IPS DF 4.7 (cell line): ENCODE results near the gene ME2.
"Not testable (repeated sequence)": the region's sequence is repeated elsewhere in the genome, so short reads cannot be mapped to it uniquely, and the experiment has no call there.

ENCODE experiments used
- DNase-seq: peaks from one replicate; pipeline ENCODE4 v3.0.0-alpha.2; 2013; ENCODE audit warnings: low spot score; ENCODE audit errors: extremely low read depth

Gene ME2

DNA sequence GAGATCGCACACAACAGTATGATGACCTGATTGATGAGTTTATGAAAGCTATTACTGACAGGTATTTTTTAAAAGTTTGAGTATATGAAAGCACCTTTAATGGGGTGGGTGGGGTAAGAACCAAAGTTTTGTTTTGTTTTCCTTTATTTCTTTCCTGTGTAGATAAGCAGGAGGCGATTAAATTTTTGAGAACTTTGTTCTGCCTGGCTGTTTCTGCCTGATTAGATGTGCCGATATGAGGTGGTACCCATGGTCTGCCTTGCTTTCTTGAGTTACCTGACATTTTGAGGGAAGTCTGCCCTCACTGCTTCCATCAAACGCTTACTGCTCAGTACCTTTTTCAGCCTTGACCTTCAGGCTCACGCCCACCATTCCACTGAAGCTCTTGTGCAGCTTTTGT, 39.2 kb downstream of the ME2 start:
- no peak for DNase-seq

DNA sequence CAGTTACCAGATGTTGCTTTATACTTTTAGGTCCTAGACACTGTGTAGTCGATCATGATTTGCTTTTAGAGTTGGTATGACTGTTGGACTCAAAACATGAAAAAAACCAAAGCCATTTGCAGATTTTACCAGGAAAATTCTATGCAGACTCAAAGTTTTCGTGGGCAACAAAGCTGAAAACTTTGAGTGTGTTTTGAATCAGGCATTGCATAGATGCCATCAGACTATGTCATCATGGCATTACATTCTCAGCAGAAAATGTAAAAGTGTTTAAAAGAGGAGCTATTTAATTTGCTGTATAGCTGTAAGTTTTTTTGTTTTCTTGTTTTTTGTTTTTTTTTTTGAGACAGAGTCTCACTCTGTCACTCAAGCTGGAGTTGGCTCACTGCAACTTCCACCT, 45.5 kb downstream of the ME2 start:
- DNase-seq = no peak

DNA sequence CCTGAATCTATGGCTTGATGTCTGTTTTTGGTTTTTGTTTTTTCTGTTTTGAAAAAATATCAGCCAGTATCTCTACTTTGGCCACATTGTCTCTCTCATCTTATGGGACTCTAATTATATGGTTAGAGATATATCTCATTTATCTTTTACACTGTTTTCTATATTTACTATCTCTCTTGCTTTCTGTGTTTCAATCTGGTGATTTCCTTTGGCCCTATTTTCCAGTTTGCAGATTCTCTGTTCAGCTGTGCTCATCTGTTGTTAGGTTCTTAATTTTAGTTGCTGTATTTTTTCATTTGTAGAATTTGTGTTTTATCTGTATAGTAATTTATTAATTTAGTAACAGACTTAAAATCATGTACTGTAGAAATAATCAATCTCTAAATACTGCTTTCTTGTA, 47.6 kb downstream of the ME2 start:
- no peak for DNase-seq

DNA sequence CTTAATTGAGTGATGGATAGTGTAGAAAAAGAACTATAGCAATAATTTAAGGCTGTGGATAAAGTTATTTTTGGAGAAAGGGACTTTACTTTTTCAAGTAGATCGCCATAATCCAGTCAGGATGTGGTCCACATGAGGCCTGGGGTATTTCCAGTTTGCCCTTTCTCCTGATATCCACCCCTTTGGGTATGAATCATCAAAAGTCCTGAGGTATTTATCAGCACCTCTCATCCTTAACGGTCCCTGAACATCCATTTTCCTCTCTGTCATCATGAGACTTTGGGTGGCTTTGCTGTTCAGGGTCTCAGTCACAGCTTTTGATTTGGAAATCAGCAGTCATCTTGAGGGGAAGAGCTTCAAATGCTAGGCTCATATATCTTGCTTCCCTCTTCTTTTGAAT, 49.6 kb downstream of the ME2 start:
- no peak for DNase-seq

DNA sequence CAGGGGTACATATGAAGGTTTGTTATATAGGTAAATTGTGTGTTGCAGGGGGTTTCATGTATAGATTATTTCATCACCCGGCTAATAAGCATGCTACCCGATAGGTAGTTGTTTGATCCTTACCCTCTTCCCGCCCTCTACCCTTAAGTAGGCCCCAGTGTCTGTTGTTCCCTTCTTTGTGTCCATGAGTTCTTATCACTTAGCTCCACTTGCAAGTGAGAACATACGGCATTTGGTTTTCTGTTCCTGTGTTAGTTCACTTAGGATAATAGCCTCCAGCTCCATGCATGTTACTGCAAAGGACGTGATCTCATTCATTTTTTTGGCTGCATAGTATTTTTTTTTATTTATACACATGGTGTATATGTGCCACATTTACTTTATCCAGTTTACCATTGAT, 54.8 kb downstream of the ME2 start:
- DNase-seq = no peak

DNA sequence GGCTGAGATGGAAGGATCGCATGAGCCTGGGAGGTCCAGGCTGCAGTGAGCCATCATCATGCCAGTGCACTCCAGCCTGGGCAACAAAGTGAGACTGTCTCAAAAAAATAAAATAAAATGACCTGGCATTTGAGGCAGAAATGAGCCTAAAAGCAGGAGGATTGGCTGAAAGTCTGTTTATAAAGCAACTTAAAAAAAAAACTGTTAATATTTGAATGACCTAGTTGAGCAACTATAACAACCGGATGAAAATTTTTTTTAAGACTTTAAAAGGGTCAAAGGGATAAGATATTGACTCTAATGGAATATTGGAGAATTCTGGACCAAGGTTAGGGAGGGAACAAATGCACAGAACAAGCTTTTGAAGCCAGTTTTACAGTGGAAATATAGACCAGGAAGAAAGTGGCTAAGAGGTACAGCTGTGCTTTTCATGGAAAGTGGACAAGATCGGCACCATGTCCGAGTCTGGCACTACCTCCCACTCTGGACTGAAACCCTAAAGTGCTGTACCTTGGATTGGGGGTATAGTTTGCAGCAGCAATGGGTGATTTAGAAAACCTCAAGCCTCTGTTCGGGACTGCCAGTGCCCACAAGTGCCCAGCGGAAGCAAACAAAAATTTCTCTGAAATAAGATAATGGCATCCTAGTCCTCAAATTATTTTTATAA, 55.8 kb downstream of the ME2 start:
- no peak for DNase-seq

DNA sequence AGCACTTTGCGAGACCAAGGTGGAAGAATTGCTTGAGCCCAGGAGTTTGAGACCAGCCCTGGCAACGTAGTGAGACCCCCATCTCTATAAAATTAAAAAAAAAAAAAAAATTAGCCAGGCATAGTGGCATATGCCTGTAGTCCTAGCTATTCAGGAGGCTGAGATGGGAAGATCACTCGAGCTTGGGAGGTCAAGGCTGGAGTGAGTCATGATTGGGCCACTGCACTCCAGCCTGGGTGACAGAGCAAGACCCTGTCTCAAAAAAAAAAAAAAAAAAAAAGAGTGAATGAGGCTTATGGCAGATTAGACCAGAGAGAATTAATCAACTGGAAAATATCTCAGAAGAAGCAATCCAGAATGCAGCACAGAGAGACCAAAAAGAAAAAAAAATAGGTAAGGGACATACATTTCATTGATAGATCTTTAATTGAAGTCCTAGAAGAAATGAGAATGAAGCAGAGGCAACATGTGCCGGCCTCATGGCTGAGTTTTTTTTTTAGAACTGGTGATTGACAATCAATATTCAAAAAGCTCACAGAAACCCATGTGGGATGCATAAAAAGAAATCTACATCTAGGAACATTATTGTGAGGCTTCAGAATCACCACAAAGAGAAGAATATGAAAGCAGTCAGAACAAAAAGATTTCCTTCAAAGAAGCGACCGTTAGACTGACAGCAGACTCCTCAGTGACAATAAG, 56.7 kb downstream of the ME2 start:
- no peak for DNase-seq

DNA sequence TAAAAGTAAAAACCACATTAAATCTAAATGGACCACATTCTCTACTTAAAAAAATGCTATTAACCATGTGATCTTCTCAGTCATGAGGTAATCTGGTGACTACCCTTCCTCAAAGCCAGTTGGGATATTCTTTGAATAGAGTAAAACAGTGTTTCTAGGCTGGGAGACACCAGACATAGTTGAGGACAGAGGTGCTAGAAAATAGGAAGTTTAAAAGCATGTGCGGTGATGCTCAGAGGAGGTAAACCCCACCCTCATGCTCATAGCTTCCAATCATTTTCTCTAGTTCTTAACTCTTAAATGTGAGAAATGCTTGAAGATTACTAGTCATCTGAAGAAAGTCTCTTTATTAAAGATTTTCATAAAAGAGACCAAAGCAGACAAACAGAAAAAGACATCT, 58.3 kb downstream of the ME2 start:
- DNase-seq = no peak

DNA sequence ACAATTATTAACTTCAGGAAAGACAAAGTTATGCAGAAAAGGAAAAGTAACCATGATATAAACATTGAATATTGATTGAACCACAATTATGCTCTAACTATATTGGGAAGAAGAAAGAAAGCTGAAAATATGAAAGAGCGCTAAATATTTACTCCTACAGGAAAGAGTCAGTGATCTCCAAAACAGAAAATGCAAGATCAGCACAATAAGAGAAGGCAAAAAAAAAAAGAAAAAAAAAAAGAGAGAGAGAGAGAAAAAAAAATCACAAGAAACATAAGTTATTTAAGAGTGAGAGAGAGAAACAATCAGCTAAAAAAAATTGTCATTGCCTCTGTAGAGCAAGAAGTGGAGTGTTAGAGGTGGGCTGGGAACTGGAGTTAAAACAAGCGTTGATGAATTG, 60.0 kb downstream of the ME2 start:
- DNase-seq = no peak

DNA sequence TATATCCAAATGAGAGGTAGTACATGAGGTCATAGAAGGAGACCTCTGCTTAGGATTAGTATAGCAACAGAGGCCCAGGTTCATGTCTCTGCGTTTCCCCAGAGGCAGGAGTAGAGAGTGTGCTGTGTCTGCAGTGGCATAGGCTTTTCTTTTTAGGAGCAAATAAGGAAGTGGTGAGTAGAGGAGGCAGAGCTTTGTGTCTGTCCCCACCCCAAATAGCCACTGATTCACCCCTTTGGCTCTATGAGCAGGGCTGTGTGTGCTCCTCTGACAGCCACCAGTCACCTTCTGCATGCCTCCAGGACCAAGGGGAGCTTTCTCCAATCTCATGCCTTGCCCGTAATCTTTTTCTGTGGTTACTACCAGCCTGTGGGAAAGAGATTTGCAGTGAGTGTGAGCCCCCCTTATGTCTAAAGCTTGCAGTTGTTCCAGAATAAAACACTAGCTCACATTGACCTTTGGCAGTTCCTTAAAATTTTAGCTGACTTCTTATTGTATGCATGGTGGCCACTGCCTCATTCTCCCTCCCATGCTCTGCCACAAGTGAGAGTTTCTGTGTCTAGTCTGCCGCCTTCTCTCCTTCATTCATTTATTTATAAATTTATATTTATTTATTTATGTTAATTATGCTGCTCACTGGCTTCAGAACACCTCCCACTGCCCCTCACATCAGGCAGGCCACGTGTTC, 65.5 kb downstream of the ME2 start:
- DNase-seq = no peak

DNA sequence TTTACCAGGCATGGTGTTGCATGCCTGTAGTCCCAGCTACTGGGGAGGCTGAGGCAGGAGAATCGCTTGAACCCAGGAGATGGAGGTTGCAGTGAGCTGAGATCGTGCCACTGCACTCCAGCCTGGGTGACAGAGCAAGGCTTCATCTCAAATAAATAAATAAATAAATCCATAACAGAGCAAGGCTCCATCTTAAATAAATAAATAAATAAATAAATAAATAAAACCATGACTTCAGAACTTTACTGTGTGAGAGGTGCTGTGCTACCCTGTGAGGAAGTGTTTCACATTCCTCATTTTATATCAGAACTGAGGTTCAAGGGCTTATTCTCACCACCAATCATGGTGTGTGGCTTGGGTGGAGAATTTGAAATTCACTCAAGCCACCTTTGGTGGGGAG, 67.0 kb downstream of the ME2 start:
- not testable (repeated sequence) for DNase-seq

DNA sequence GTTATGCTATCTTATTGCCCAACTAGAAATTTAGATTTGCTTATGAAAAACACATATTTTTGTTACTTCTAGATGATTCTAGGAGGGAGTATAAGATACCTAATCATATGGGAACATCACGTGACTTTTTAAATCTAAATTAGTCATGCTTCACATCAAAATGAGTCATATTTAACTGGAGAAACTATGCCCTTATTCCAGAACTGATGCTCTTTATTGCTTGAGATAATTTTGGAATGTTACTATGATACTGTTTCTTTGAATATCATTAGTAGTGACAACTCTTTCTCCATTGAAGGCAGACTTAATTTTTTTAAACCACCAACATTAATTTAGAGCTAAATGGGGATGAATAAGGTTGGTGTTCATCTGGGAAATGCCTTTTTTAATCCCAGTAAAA, 69.0 kb downstream of the ME2 start:
- DNase-seq = no peak

DNA sequence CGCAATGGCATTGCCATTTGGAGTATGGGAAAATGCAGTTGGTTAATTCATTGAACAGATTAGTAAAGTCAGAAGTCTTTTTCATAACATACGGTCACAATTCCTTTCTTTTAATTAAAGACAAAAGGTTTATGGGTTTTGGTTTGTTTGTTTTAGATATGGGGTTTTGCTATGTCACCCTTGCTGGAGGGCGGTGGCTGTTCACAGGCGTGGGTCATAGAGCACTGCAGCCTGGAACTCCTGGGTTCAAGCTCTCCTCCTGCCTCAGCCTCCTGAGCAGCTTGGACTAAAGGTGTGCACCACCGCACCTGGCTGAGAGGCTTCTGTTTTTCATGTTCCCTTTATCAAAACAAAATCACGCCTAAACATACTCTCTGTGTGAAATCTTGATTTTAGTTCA, 70.3 kb downstream of the ME2 start:
- DNase-seq = no peak

DNA sequence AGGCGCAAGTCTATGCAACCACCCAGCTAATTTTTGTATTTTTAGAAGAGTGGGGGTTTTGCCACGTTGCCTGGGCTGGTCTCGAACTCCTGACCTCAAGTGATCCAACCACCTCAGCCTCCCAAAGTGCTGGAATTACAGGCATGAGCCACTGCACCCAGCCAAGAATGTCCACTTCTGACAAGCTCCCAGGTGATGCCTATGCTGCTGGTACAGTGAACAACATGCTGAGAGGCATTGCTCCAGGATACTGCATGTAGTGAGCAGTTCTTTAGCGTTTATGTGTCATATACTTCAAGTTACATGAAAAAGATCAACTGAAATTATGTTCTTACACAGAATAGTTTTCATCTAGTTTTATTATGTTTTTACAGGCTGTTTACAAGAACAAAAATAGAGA, 71.7 kb downstream of the ME2 start:
- no peak for DNase-seq

DNA sequence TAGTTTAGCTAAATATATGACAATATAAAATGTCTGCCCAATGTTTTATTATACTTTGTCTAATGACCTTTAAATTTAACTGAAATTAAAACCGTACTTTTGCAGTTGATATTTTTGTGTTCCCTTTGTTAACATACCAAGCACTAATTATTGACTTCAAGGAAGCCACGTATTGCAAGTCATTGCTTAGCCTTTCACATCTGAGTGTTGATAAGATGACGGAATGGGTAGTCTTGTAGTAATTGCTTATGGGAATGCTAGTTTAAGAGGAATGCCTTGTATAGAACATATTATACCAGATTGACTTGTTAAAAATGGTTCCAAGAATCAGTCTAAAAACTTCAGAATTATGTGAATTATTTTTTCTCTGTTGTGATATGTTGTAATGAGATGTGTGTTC, 74.9 kb downstream of the ME2 start:
- no peak for DNase-seq

DNA sequence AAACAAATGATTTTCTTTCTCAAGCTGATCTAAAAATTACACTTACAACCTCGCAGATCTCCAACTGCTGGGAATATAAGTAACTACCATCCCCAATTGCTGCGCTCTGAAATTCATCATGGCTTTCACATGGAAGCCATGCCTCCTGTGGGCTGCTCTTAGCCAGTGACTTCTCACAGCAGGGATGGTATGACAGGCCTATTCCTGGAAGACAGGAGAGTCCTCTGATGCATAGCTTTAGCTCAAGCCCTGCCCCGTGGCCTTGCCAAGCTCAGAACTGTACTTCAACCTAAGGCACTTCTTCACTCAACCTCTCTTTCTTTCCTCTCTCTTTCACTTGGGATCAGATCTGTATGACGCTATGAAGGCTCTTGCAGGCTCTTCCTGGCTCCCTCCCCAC, 76.3 kb downstream of the ME2 start:
- DNase-seq = no peak

DNA sequence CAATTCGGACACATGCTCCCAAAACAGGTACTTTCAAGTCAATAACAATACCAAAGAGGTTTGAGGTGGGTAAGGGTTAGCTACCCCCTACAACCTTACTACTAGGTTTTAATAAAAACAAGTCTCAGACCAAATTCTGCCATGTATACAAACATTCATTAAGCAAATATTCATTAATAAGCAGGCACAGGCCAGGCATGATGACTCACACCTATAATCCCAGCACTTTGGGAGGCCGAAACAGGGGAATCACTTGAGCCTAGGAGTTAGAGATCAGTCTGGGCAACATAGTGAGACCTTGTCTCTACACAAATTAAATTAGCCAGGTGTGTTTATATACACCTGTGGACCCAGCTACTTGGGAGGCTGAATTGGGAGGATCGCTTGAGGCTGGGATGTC, 77.2 kb downstream of the ME2 start:
- DNase-seq = no peak

DNA sequence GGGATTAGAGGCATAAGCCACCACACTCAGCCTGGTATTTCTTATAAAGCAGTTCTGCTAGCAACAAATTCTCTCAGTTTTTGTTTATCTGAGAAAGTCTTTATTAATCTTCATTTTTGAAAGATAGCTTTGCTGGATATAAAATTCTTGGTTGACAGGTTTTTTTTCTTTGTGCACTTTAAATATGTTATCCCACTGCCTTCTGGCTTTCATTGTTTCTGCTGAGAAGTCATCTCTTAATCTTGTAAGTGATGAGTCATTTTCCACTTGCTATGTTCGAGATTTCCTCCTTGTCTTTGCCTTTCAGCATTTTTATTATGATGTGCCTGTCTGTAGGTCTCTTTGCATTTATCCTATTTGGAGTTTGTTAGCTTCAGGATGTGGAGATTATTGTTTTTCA, 83.1 kb downstream of the ME2 start:
- no peak for DNase-seq

DNA sequence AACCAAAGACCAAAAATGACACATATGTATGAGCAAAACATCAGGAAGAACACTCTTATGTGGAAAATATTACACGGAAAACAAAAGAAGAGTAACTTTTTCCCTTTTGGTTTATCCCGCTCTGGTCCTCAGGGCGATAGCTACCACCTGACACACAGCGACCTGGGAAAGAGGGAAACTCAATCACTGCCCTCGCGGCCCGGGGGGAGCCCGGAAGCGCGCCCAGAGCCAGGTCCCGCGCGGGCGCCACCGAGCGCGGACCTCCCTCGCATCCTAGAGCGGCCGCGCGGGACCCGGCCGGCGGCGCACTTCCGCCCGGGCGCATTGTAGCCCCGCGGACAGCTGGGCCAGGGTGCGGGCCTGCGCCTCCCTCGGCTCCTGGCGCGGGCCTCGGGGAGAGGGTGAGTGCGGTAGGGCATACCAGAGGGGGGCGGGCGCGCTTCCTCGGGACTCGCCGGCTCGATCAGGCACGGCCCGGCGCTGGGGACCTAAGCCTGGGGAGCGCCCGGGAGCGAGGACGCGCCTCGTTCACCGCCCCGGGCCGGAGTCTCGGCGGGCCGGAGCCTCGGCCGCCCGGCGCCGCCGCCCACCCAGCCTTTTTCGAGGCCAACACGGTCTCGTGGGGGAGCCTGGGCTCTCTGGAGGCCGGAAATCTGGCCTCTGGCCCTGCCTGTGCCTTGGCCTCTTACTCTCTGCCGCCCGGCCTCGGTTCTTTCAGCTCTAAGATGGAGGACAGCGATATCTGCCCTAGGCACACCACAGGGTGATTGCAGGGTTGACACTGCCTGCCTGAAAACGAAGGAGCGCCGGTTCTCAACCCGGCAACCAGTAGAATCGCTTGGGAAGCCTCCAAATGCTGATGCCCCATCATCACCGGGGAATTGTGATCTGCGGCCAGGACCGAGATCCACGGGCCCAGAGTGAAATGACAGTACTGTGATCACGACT, 89.1 kb downstream of the ME2 start, which contains the start of gene ELAC1:
Gene ELAC1 (plus strand): TSS at position 327 of the 948 bp plus-strand sequence. CDS start 6,365 bp downstream, outside the sequence.
- DNase-seq = no peak

DNA sequence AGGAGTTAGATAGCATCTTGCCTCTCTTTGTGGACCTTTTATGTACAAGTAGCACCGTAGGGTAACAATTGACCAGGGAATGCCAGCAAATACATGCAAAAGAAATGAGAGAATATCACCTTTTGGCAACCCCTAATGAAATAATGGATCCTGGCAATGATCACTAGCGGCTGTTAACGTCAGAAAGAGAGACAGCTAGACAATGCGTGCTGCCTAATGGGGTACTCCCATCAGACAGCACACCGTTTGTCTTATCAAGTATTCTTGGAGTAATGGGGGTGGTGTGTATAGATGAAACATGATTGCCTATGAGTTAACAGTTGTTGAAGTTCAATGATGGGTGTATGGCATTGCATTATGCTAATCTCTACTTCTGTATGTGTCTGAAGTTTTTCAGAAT, 90.5 kb downstream of the ME2 start:
- DNase-seq = no peak

DNA sequence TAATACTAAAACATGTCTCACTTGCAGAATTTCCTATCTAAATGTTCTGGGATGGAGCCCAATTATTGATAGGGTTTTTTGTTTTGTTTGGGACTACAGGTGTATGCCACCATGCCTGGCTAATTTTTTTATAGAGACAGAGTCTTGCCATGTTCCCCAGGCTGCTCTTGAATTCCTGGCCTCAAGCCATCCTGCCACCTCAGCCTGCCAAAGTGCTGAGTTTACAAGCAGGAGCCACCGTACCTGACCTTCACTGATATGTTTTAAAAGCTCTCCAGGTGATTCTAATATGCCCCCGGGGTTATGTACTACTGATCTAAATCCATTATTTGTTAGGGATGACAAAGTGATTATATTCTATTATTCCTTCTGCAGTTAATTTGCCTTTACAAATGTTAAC, 91.1 kb downstream of the ME2 start:
- no peak for DNase-seq

DNA sequence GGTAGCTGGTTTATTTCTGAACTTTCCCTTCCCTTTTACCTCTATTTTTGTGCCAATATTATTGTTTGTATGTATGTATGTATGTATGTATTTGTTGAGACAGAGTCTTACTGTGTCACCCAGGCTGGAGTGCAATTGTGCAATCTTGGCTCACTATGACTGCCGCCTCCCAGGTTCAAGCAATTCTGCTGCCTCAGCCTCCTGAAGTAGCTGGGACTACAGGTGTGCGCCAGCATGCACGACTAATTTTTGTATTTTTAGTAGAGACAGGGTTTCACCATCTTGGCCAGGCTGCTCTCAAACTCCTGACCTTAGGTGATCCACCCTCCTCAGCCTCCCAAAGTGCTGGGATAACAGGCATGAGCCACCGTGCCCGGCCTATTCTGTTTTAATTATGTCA, 93.5 kb downstream of the ME2 start:
- DNase-seq = not testable (repeated sequence)
